Thyroid gland (tissue), 4 donors: ENCODE measurements around the gene CAPN14. TPM values are rescaled to one million over a fixed set of nuclear protein-coding genes. Genes with fewer than 3 reads are reported as not detected.

Experiments
- DNase-seq, 2 donors: peaks; one replicate each; pipeline ENCODE4 v3.0.0-alpha.2; 2019
- H3K27ac ChIP-seq, 3 donors: fragments of 200-600 bp; sonication (generic); 1 replicate in 2 of 3; 2 replicates in 1 of 3; pipeline ENCODE4 v1.5.1; 2016 to 2019; ENCODE audit warnings: mild to moderate bottlenecking in 1 of 3, moderate library complexity in 1 of 3
- H3K27me3 ChIP-seq: fragments of 200-600 bp; sonication (generic); one replicate; pipeline ENCODE4 v1.5.1; 2019
- H3K36me3 ChIP-seq, 2 donors: fragments of 200-600 bp; sonication (generic); one replicate each; pipeline ENCODE4 v1.5.1; 2016 to 2019
- H3K4me1 ChIP-seq, 2 donors: fragments of 200-600 bp; sonication (generic); one replicate each; pipeline ENCODE4 v1.5.1; 2017 to 2019
- H3K4me3 ChIP-seq, 3 donors: fragments of 200-600 bp; sonication (generic); replicated peaks in 1 of 3; 1 replicate in 2 of 3; 2 replicates in 1 of 3; pipeline ENCODE4 v1.5.1; 2016; ENCODE audit warnings: mild to moderate bottlenecking in 1 of 3
- H3K9me3 ChIP-seq: fragments of 200-600 bp; sonication (generic); one replicate; pipeline ENCODE4 v1.5.1; 2017
- POLR2A ChIP-seq, 2 donors: fragments of 450-650 bp; IDR thresholded peaks; one replicate each; pipeline ENCODE4 v1.6.1; 2017; ENCODE audit warnings: antibody characterized with exemption in 2 of 2, mild to moderate bottlenecking in 2 of 2, moderate library complexity in 1 of 2
- WGBS, 2 donors: methylation state at CpG; one replicate each; pipeline ENCODE4 v1.1.5; 2017; 5-methylcytosine and 5-hydroxymethylcytosine counted together
- intact Hi-C: fragments of 100-400 bp; cut with DNase I; formaldehyde crosslinking; loops from one replicate; pipeline ENCODE4 v1.15.1; 2023
- total RNA-seq, 4 donors: library from RNA; depleted of rRNA; stranded (reverse); fragments of >200 nt; gene quantifications; one replicate each; pipeline ENCODE4 v1.2.3, GENCODE V29; 2016
- TF ChIP-seq, protein P1 (sequence below), 6 experiments: fragments of 200-600 bp in 3 of 6; fragments of 450-650 bp in 3 of 6; sonication (generic) in 3 of 6; IDR thresholded peaks; one replicate each; pipeline ENCODE4 v1.5.1; 2016 to 2019; ENCODE audit warnings: antibody characterized with exemption in 6 of 6, mild to moderate bottlenecking in 2 of 6, inconsistent platforms in 1 of 6, moderate library complexity in 1 of 6

CAPN14 gene
- total RNA-seq, 4 donors from 2014 or later = 0.15 to 0.27 TPM; not detected in 2

DNA sequence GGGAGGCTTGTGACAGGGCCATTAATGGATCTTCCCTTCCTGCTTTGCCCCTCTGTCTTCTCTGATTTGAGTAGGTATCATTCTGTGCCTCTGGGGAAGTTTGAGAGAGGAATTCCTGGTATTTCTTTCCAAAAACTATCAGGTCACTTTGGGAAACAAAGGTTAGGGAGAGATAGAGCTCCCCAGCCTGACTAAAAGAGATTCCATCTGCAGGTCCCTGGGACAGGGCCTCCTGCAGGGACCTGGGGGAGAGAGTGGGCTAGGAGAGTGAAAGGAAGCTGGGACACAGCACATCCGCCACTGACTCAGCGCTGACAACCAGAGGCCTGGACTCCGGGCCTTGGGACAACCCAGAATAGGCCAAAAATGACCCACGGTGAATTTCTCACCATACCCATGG is 85.4 kb downstream of the CAPN14 start:
- TF ChIP-seq POLR2A (IDR thresholded peaks at IDR 0.05) = no peak
- TF ChIP-seq, protein P1, sequence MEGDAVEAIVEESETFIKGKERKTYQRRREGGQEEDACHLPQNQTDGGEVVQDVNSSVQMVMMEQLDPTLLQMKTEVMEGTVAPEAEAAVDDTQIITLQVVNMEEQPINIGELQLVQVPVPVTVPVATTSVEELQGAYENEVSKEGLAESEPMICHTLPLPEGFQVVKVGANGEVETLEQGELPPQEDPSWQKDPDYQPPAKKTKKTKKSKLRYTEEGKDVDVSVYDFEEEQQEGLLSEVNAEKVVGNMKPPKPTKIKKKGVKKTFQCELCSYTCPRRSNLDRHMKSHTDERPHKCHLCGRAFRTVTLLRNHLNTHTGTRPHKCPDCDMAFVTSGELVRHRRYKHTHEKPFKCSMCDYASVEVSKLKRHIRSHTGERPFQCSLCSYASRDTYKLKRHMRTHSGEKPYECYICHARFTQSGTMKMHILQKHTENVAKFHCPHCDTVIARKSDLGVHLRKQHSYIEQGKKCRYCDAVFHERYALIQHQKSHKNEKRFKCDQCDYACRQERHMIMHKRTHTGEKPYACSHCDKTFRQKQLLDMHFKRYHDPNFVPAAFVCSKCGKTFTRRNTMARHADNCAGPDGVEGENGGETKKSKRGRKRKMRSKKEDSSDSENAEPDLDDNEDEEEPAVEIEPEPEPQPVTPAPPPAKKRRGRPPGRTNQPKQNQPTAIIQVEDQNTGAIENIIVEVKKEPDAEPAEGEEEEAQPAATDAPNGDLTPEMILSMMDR (IDR thresholded peaks at IDR 0.05) = no peak
- Histone ChIP-seq H3K4me3 (no peak overlapping the region), H3K36me3 (no peaks in the 10 kb centered on the region), H3K27ac (no peak overlapping the region), H3K27me3 (no peaks in the 10 kb centered on the region), H3K9me3 (no peaks in the 10 kb centered on the region), H3K4me1 (no peaks in the 10 kb centered on the region)
- 78 to 88% methylated on average over 4 of the region's 4 CpGs for WGBS, 2 donors
- intact Hi-C loops = no loop called here
- no peak for DNase-seq

DNA sequence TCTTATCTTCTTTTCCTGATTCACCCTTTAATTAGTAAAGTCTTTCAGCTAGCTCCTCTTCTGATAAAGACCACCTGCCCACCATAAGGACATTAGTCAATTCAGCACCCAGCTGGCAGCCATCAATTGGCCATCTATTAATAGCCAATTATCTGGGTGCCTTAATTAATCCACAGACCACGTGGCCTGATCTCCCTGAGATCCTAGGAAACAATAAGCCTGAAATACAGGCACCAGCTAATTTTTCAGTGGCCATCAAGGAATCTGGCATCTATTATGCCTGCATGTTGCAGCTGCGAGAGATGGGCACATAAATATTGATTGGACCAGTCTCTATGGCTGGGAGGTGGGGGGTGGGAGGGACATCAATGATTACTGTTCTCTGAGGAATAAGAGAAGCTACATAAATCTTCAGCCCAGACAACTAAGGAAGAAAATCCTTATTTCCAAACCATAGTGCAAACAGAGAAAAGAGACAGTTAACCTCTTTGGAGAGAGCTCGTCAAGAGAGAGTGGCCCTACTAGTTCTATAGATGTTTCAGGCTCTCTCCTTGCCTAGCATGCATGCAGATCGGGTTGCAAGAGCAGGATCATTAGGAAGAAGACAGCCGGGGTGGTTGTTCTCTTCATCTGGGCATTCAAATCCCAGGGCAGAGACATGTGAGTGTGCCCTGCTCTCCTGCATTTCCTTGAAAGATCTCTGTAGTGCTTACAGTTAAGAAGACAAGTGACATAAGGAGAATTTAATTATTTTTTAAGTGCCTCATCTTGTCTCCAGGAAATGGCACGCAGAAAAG is 87.7 kb downstream of the CAPN14 start:
- TF ChIP-seq, protein P1 (IDR thresholded peaks at IDR 0.05) = no peak
- no peak for TF ChIP-seq POLR2A (IDR thresholded peaks at IDR 0.05)
- intact Hi-C loops = no loop called here
- Histone ChIP-seq H3K27ac (no peak overlapping the region), H3K4me1 (no peaks in the 10 kb centered on the region), H3K4me3 (no peak overlapping the region), H3K9me3 (no peaks in the 10 kb centered on the region), H3K36me3 (no peaks in the 10 kb centered on the region), H3K27me3 (no peaks in the 10 kb centered on the region)
- DNase-seq = no peak
- 61 to 63% methylated on average over 6 of the region's 6 CpGs for WGBS, 2 donors

DNA sequence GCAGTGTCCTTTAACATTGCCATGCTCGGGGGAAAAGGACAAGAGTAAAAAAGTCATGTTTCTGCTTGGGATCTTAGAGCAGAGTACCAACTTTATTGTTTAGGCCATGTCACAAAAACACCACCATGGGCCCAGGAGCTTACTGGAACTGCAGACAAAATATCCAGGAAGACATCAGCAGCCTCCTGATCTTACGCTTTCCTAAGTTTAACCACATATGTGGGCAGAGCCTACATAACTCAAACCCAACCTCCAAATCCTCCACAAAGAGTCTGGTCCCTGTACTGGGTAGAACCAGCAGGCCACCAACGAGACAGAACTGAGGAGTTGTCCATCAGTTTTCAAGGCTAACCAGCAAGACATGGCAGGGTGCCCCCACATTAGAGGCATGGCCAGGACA is 89.4 kb downstream of the CAPN14 start:
- intact Hi-C loops = no loop called here
- Histone ChIP-seq H3K9me3 (no peaks in the 10 kb centered on the region), H3K36me3 (no peaks in the 10 kb centered on the region), H3K27ac (no peak overlapping the region), H3K4me1 (no peaks in the 10 kb centered on the region), H3K4me3 (no peak overlapping the region), H3K27me3 (no peaks in the 10 kb centered on the region)
- WGBS, 2 donors = 81% methylated on average over 3 of the region's 3 CpGs
- DNase-seq = no peak
- TF ChIP-seq, protein P1 (IDR thresholded peaks at IDR 0.05) = no peak
- no peak for TF ChIP-seq POLR2A (IDR thresholded peaks at IDR 0.05)

DNA sequence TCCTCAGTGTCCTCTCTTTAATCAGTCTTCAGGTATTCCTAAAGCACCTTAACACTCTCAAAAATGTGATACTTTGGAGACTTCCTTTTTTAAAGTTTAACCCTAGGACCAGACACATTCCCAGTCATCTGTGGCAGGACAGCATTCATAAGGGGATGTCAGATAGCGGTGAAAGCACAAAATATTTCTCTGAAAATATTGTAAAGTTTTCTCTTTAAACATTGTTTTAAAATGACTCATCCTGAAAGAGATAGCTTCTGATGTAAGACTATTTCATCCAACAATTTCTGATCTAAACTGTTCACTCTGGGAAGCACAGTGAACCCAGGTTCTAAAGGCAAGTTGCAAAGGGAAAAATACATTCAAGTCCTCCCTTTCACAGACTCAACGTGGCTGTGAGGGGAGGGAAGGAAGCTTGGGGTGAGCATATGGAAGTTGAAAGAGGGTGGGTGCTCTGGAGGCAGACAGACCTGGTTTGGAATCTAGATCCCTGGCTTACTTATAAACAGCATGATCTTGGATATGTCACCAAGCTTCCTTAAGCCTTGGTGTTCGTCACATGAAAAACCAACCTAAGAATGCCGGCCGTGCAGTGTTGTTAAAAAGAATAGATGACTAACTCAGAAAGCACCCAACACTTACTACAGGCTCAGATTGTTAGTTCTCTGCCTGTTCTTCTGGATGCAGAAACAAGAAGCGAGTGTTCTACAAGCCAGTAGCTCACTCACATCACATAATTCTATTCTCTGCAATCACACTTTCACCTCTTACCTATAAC is 91.2 kb downstream of the CAPN14 start:
- WGBS, 2 donors = 75 to 78% methylated on average over 6 of the region's 6 CpGs
- DNase-seq = no peak
- Histone ChIP-seq H3K27ac (no peak overlapping the region), H3K4me1 (no peaks in the 10 kb centered on the region), H3K4me3 (no peak overlapping the region), H3K36me3 (no peaks in the 10 kb centered on the region), H3K27me3 (no peaks in the 10 kb centered on the region), H3K9me3 (no peaks in the 10 kb centered on the region)
- intact Hi-C loops = no loop called here
- TF ChIP-seq, protein P1 (IDR thresholded peaks at IDR 0.05) = no peak
- no peak for TF ChIP-seq POLR2A (IDR thresholded peaks at IDR 0.05)

DNA sequence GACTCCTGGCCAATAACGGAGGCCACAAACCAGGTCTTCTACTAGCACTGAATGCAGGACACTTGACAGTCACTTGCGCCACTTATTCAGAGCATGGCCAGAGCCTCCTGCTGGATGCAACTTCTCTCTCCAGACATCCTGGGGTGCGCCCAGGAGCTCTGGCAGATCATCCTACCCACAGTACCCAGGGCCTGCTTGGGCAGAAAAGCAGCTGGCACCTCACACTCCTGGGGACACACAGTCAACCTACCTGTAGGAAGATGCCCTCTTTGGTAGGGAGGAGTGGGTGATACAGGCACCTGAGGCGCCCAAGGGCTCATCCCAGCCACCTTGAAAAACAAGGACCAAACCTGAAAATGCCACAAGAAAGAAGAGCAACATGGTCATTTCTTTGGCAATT is 92.4 kb downstream of the CAPN14 start:
- H3K36me3 ChIP-seq = no peaks in the 10 kb centered on the region
- TF ChIP-seq, protein P1 (IDR thresholded peaks at IDR 0.05) = no peak
- TF ChIP-seq POLR2A (IDR thresholded peaks at IDR 0.05) = no peak
- H3K27ac ChIP-seq = no peak overlapping the region
- intact Hi-C loops = no loop called here
- no peak overlapping the region for H3K4me3 ChIP-seq
- DNase-seq = no peak
- H3K4me1 ChIP-seq = no peaks in the 10 kb centered on the region
- H3K9me3 ChIP-seq = no peaks in the 10 kb centered on the region
- H3K27me3 ChIP-seq = no peaks in the 10 kb centered on the region
- WGBS, 2 donors = 94 to 97% methylated on average over 3 to 4 of the region's 4 CpGs
